ENCODE data around the gene BEST3.

BEST3 gene

DNA sequence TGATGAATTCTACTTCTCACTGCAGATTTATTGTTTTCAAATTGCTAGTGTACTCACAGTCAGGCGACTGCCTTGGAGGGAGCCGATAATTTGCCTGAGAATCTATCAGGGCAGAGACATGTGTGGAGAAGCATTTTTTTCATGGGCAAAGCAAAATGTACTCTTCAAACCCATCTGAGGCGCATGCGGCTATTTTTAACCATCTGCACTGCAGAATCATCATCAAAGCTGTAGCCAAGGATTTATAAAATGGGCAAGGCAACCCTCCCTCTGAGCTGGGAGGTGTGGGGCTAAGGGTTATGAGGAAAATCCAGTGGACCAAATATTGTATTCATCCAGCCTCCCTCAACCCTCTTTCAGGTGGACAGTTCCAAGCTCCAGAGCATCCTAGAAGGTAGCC, 37.7 kb downstream of the BEST3 start:
- no peak for FAIRE-seq
- DNase-seq (ENCODE audit: insufficient read length, low spot score): no peak
- TF ChIP-seq, protein P1, sequence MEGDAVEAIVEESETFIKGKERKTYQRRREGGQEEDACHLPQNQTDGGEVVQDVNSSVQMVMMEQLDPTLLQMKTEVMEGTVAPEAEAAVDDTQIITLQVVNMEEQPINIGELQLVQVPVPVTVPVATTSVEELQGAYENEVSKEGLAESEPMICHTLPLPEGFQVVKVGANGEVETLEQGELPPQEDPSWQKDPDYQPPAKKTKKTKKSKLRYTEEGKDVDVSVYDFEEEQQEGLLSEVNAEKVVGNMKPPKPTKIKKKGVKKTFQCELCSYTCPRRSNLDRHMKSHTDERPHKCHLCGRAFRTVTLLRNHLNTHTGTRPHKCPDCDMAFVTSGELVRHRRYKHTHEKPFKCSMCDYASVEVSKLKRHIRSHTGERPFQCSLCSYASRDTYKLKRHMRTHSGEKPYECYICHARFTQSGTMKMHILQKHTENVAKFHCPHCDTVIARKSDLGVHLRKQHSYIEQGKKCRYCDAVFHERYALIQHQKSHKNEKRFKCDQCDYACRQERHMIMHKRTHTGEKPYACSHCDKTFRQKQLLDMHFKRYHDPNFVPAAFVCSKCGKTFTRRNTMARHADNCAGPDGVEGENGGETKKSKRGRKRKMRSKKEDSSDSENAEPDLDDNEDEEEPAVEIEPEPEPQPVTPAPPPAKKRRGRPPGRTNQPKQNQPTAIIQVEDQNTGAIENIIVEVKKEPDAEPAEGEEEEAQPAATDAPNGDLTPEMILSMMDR (IDR thresholded peaks at IDR 0.05; ENCODE audit: insufficient read depth, missing control alignments): no peak

DNA sequence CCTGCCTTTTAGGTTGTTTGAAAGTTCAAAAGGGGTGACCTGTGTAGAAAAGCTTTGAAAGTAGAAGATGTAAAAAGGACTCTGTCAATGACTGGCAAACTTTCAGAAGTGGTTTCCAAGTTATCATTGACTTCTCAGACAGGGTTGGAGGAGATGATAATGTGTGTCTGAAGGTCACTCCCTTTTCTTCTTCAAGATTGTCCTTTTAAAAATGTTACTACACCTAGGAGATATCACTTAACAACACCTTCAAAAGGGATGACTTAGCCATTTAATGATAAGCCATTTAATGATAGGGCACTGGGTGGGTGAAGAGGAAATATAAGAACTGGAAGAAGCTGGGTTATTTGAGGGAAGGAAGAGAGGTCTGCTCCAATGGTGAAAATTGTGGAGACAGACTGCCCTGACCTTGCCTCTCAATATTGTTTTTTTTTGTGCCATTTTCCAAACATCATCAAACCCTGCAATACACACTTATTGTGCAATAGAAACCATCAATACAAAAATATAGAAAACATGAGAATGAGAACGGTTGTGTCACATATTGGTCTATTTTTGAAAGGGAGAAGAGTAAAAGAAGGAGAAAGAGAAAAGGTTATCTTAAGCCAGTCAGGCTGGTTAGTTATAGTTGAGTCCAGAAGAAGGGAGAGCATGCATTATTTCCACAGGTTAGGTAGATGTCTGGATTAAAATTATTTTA, 38.8 kb downstream of the BEST3 start:
- FAIRE-seq: no peak
- no peak for DNase-seq (ENCODE audit: insufficient read length, low spot score)
- TF ChIP-seq, protein P1 (IDR thresholded peaks at IDR 0.05; ENCODE audit: insufficient read depth, missing control alignments): no peak

DNA sequence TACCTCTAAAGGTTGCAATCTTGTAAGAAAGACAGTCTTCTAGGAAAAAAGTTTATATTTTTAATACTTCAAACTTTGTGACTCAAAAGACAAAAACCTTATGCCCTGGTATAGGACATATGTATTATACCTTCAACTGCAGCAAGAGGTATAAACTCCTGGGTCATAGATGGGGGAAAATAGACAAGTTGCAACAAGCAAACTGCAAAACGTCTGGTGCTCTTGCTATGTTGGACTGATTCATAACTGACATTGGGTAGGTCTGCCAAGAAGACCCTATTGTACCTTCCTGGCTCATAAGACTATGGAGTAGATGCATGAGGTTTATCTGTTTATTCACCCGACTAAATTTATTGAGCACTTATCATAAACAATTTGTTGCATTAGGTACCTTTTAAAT, 40.9 kb downstream of the BEST3 start:
- FAIRE-seq: no peak
- TF ChIP-seq, protein P1 (IDR thresholded peaks at IDR 0.05; ENCODE audit: insufficient read depth, missing control alignments): no peak
- no peak for DNase-seq (ENCODE audit: insufficient read length, low spot score)

DNA sequence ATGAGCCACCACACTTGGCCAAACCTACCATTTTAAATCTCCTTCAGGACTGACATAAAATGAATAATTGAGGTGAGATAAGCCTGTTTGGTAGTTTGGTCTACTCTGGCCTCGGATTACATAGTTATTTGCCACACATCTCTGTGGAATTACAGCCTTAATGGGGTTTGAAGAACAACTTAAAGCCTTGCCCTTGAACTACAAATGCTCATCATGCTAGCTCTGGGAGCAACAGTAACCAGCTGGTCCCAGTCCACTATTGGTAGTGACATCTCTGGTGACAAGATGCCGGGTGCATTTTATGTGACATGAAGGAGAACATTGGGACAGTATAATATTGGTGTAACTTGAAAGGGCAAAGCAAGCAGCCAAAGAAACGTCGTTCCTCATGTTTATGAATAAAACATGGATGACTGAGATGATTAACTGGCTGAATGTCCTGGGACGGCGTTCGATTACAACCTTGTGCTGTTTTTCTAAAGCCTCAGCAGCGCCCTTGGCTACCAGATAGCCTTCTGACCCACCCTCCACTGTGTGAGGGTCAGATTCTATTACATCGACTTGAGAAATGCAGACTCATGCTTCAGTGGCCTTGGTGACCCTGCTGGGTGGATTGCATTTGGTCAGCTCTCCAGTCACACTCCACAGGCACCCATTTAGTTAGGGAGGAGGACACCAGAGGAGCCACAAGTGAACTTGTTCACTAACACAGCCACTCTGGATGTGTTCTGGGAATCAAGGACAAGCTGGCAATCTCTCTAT, 41.5 kb downstream of the BEST3 start:
- DNase-seq (ENCODE audit: insufficient read length, low spot score) (no peak), FAIRE-seq (no peak)
- TF ChIP-seq, protein P1 (IDR thresholded peaks at IDR 0.05; ENCODE audit: insufficient read depth, missing control alignments): no peak

DNA sequence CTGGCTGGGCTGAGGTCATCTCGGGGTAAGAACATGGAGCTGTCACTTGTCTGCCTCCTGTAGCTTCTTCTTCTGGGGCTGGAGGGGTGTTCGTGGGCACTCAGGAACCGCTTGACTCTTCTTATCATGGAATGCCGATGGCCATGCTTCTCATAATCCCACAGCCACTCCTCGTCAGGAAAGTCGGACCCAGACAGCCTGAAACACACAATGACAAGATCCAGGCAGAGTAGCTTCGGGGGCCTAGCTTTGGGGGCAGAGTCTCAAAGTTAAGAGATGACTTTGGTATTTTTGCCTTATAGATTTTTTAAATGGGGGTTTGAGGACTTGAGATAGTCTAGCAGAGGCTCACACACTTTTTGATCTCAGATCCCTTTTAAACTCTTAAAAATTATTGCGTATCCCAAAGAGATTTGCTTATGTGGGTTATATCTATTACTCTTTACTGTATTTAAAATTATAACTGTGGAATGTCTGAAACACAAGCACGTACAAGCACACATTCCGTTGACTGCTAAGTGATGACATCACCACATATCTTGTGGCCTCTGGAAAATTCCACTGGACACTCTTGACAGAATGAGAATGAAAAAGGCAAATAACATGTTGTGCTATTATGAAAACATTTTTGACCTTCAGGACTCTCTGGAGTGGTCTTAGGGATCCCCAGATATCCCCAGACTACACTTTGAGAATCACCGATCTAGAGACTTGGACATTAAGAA, 43.3 kb downstream of the BEST3 start:
- TF ChIP-seq, protein P1 (IDR thresholded peaks at IDR 0.05; ENCODE audit: insufficient read depth, missing control alignments): no peak
- DNase-seq (ENCODE audit: insufficient read length, low spot score) (no peak), FAIRE-seq (no peak)

DNA sequence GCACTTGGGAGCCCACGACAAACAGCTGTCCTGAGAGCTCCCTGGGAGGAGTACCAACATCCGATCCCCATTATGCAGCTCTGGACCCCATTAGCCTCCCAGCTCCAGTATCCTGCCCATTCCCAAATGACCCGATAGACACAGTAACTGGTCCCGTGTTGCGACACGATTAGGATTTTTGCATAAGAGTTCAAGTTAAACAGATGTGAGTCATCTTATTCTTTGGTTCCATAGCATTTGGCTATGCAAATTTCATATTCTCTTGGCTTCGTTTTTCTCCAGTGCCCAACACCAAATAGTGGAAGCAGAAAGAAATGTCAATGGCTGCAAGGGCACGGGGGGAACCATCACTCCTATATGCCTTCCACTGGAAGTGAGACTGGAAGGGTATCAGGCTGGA, 45.4 kb downstream of the BEST3 start:
- TF ChIP-seq, protein P1 (IDR thresholded peaks at IDR 0.05; ENCODE audit: insufficient read depth, missing control alignments): no peak
- no peak for DNase-seq (ENCODE audit: insufficient read length, low spot score)
- FAIRE-seq: no peak
